Astrocyte (in vitro differentiated cells and primary cell): Measurements from ENCODE around the gene OTX2. TPM values are rescaled to one million over a fixed set of nuclear protein-coding genes. Genes with fewer than 3 reads are reported as not detected.

Experiments used
- DNase-seq: peaks from one replicate; pipeline ENCODE4 v3.0.0-alpha.2; 2010; ENCODE audit warnings: low read depth
- FAIRE-seq: peaks from 2 replicates; lab custom pipeline; 2011; peaks lifted over from hg19 to GRCh38; lab: Jason Lieb, UNC
- H2AFZ ChIP-seq: 2 replicates; pipeline ENCODE4 v1.6.0; 2012; ENCODE audit warnings: low read depth, low read length, inconsistent platforms
- H3K27ac ChIP-seq: 2 replicates; pipeline ENCODE4 v1.5.1; 2011; ENCODE audit warnings: low read depth, low read length, inconsistent platforms
- H3K27me3 ChIP-seq: 2 replicates; pipeline ENCODE4 v1.6.0; 2011; ENCODE audit warnings: low read length, inconsistent platforms; ENCODE audit not compliant: insufficient read depth
- H3K36me3 ChIP-seq: 2 replicates; pipeline ENCODE4 v1.5.1; 2011; ENCODE audit warnings: low read length, inconsistent platforms; ENCODE audit not compliant: insufficient read depth
- H3K4me1 ChIP-seq: 2 replicates; pipeline ENCODE4 v1.5.1; 2011; ENCODE audit warnings: low read length, inconsistent platforms; ENCODE audit not compliant: insufficient read depth
- H3K4me2 ChIP-seq: 2 replicates; pipeline ENCODE4 v1.6.0; 2012; ENCODE audit warnings: low read length, inconsistent platforms
- H3K4me3 ChIP-seq: 2 replicates; pipeline ENCODE4 v1.5.1; 2011; ENCODE audit warnings: low read depth, mild to moderate bottlenecking, low read length, inconsistent platforms; ENCODE audit not compliant: insufficient read depth
- H3K79me2 ChIP-seq: 2 replicates; pipeline ENCODE4 v1.6.0; 2012; ENCODE audit warnings: mild to moderate bottlenecking, low read length, inconsistent platforms; ENCODE audit not compliant: insufficient read depth
- H3K9ac ChIP-seq: 2 replicates; pipeline ENCODE4 v1.6.0; 2012; ENCODE audit warnings: mild to moderate bottlenecking, low read length, inconsistent platforms
- H3K9me3 ChIP-seq: 2 replicates; pipeline ENCODE4 v1.5.1; 2012; ENCODE audit warnings: low read depth, mild to moderate bottlenecking, low read length, inconsistent platforms; ENCODE audit not compliant: insufficient read depth
- H4K20me1 ChIP-seq: 2 replicates; pipeline ENCODE4 v1.6.0; 2012; ENCODE audit warnings: low read length, inconsistent platforms; ENCODE audit not compliant: insufficient read depth
- H3K27ac Mint-ChIP-seq: one replicate; pipeline ENCODE4 v1.8.0; 2021; ENCODE audit warnings: mild to moderate bottlenecking, mixed read lengths; ENCODE audit not compliant: unreplicated experiment
- H3K27me3 Mint-ChIP-seq: one replicate; pipeline ENCODE4 v1.8.0; 2021; ENCODE audit warnings: low read depth, mixed read lengths; ENCODE audit not compliant: unreplicated experiment
- H3K36me3 Mint-ChIP-seq: one replicate; pipeline ENCODE4 v1.8.0; 2021; ENCODE audit warnings: low read depth, mixed read lengths; ENCODE audit not compliant: unreplicated experiment
- H3K4me1 Mint-ChIP-seq: one replicate; pipeline ENCODE4 v1.8.0; 2021; ENCODE audit warnings: low read depth, mixed read lengths; ENCODE audit not compliant: unreplicated experiment
- H3K4me3 Mint-ChIP-seq: one replicate; pipeline ENCODE4 v1.8.0; 2021; ENCODE audit warnings: mild to moderate bottlenecking, moderate library complexity, mixed read lengths; ENCODE audit not compliant: unreplicated experiment
- H3K9me3 Mint-ChIP-seq: one replicate; pipeline ENCODE4 v1.8.0; 2021; ENCODE audit warnings: mild to moderate bottlenecking, mixed read lengths; ENCODE audit not compliant: unreplicated experiment
- EZH2 ChIP-seq: IDR thresholded peaks from 2 replicates; pipeline ENCODE4 v1.6.1; 2012; ENCODE audit warnings: mild to moderate bottlenecking, low read length, inconsistent platforms; ENCODE audit not compliant: insufficient read depth
- total RNA-seq: library from RNA; stranded (reverse); gene quantifications from 2 replicates; pipeline ENCODE4 v1.2.1, GENCODE V29; 2021
- TF ChIP-seq, protein P1 (sequence below): IDR thresholded peaks from 2 replicates; pipeline ENCODE4 v1.5.1; 2011; ENCODE audit warnings: low read depth, mild to moderate bottlenecking, inconsistent platforms, low read length, moderate library complexity; ENCODE audit not compliant: insufficient read depth

The OTX2 gene
- total RNA-seq, 1 donor from 2014 or later, result 8.2 TPM

DNA sequence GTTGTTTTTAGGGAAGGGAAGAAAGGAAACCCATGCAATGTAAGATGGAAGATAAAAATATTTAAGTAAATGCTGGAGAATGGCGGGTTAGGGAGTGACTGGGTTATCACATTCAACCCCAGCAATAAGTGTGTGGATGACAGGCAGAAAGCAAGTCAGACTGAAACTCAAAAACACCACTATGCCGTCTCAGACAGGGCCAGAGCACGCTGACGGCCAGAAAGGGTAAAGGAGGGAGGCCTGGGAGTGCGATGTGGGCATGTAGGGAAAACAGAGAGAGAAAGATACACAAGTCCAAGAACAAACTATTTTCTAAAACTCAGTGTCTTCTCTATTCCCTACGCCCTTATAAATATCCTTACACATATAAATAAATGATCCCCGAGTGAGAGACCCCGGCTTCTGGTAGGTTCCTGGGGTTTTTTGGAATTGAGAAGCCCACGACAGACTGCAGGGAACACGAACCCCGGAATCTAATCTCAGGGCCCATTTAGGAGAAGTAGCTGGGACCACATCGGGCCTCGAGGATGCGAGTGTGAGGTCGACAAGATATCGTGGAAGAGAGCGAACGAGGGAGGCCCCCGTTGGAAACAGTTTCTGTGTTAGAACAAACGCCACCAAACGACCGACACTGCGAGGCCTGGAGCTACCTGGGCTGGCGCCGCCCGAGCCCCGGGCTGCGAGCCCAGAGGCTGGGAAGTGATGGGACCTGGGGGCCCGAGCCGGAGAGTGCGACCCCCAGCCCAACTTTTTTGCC is 735 bp upstream of the OTX2 start:
- Histone ChIP-seq H3K79me2 (peaks cover 6% of the 10 kb centered on the region), H3K9me3 (no peaks in the 10 kb centered on the region), H3K27me3 (peaks cover 88% of the 10 kb centered on the region), H3K4me2 (peak overlapping the region; percentile 32), H3K4me1 (no peaks in the 10 kb centered on the region), H2AFZ (no peak overlapping the region), H3K4me3 (no peak overlapping the region), H3K27ac (peak overlapping the region; percentile 26), H3K9ac (peak overlapping the region; percentile 43), H4K20me1 (no peaks in the 10 kb centered on the region), H3K36me3 (no peaks in the 10 kb centered on the region)
- Mint-ChIP-seq H3K36me3 (peaks cover 9% of the 10 kb centered on the region), H3K4me1 (no peaks in the 10 kb centered on the region), H3K27me3 (peaks cover 82% of the 10 kb centered on the region), H3K4me3 (no peak overlapping the region), H3K27ac (peak overlapping the region; percentile 73), H3K9me3 (peaks cover 21% of the 10 kb centered on the region)
- FAIRE-seq, result no peak
- no peak for DNase-seq
- TF ChIP-seq EZH2, result peak; percentile 30
- TF ChIP-seq, protein P1, sequence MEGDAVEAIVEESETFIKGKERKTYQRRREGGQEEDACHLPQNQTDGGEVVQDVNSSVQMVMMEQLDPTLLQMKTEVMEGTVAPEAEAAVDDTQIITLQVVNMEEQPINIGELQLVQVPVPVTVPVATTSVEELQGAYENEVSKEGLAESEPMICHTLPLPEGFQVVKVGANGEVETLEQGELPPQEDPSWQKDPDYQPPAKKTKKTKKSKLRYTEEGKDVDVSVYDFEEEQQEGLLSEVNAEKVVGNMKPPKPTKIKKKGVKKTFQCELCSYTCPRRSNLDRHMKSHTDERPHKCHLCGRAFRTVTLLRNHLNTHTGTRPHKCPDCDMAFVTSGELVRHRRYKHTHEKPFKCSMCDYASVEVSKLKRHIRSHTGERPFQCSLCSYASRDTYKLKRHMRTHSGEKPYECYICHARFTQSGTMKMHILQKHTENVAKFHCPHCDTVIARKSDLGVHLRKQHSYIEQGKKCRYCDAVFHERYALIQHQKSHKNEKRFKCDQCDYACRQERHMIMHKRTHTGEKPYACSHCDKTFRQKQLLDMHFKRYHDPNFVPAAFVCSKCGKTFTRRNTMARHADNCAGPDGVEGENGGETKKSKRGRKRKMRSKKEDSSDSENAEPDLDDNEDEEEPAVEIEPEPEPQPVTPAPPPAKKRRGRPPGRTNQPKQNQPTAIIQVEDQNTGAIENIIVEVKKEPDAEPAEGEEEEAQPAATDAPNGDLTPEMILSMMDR, result no peak

DNA sequence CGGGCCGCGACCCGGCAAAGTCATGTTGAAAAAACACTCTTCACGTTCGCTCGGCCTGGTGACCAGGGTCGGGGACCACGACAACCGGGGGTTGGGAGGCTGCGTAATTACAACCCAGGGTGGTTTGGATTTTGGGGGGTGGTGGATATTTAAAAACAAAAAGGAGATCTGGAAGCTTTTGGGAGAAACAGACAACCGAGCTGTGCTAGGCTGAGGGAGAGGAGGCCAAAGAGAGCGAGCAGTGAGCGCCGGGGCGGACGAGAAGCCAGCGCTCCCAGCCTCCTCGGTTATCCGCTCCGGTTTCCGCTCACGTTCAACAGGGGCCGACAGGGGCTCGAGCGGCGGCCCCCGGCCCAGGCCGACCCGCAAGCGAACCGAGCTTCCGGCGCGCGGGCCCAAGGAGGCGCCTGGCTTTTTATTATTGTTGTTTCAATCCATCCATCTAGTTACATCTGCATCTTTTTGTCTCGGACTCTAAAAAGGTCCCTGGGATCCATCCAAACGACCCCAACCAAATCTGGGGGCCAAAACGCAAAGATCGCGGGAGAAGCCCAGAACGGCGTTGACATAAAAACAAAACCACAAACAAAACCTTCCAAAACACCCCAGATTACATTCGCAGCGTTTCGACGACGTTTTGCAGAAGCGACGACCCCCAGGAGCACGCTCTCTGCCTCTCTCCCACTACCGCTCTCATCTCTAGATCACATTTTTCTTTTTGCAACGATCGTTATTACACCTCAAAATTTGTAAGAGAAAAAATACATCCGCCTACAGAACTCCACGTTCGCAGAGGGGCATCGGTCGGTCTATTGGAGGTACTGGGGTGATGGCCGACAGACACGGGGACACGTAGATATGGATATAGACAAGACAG is 771 bp downstream of the OTX2 start:
- H3K4me1 Mint-ChIP-seq, result no peaks in the 10 kb centered on the region
- peak overlapping the region; percentile 70 for H3K9ac ChIP-seq

More for the DNA sequence above, 771 bp downstream of the OTX2 start:
- Mint-ChIP-seq H3K4me3 (peak overlapping the region; percentile 79), H3K9me3 (peaks cover 27% of the 10 kb centered on the region), H3K27me3 (peaks cover 81% of the 10 kb centered on the region), H3K36me3 (peaks cover 9% of the 10 kb centered on the region), H3K27ac (peak overlapping the region; percentile 75)
- Histone ChIP-seq H4K20me1 (no peaks in the 10 kb centered on the region), H3K4me2 (peak overlapping the region; percentile 78), H3K27ac (peak overlapping the region; percentile 38), H3K36me3 (no peaks in the 10 kb centered on the region), H3K4me1 (no peaks in the 10 kb centered on the region), H3K27me3 (peaks cover 84% of the 10 kb centered on the region), H3K4me3 (peak overlapping the region; percentile 42), H3K79me2 (peaks cover 15% of the 10 kb centered on the region), H2AFZ (no peak overlapping the region), H3K9me3 (peaks cover 2% of the 10 kb centered on the region)
- DNase-seq, result no peak
- FAIRE-seq, result no peak
- TF ChIP-seq, protein P1, result no peak
- TF ChIP-seq EZH2, result peak; percentile 22
